Left ventricle myocardium superior (tissue), 1 donor: ENCODE data around the gene WFDC5. TPM values are rescaled to one million over a fixed set of nuclear protein-coding genes. Genes with fewer than 3 reads are reported as not detected.
A peak's percentile ranks its signal among the peaks of the same experiment; 100 is the strongest.

Experiments
- ATAC-seq: fragments of 200-7000 bp; cut with Tn5 transposase; one replicate; pipeline ENCODE4 v1.9.1; 2020; ENCODE audit warnings: mild to moderate bottlenecking, moderate library complexity
- DNase-seq: peaks from one replicate; pipeline ENCODE4 v3.0.0-alpha.2; 2020
- intact Hi-C: fragments of 100-400 bp; cut with micrococcal nuclease; formaldehyde crosslinking; loops from one replicate; pipeline ENCODE4 v1.11.0; 2022
- total RNA-seq: library from RNA; stranded (reverse); fragmentation: NEBNext Ultra II Directional; extraction: Animal tissue kit (Norgen Biotek cat#: 25700); gene quantifications from one replicate; pipeline ENCODE4 v1.2.1, GENCODE V29; 2021
- donor health status: DM: no; HTN: yes; CAD: no; lungs with severe emphysema.

Gene WFDC5
- total RNA-seq, 1 donor from 2014 or later: not detected

DNA sequence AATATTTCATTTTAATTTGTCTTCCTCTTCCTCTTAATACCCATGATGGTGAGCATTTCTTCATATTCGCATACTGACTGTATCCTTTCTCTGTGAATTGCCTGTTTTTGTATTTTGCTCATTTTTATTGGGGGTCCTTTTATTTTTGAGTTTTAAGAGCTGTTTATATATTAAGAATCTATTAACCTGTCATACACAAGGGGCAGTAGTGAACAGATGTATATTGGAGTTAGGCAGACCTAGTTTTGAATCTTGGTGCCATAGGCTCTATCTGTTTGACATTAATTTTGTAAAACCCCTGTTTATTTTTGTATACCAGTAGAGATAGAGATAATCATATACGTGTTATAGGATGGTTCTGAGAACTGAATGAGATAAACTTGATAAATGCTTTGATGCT lies 3.1 kb upstream of the WFDC5 start:
- intact Hi-C loops: no loop called here
- no peak for DNase-seq
- ATAC-seq: no peak

- no peak for ATAC-seq
- intact Hi-C loops: no loop called here
- no peak for DNase-seq
Observed at GRCh38 chr20:45117581-45117980, 2.6 kb upstream of the WFDC5 start.

DNA sequence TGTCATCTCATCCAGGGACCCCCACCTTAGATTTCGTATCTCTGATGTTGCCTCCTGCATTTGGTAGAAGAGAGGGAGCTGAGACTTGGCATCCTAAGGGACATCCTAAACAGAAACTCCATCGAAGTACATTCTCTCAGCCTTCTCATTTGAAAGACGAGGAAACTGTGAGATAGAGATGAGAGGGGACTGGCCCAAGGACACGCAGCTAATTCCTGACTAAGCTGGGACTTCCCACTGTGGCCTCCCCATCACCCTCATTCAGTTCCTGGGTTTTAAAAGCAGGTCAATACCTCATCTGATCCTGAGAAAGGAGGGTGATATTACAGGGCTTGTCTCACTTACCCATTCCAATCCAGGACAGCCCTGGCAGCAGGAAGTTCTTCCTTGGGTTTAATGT lies 855 bp upstream of the WFDC5 start:
- ATAC-seq (no peak), DNase-seq (no peak)
- intact Hi-C loops: no loop called here

- DNase-seq (no peak), ATAC-seq (no peak)
- intact Hi-C loops: no loop called here
Observed at GRCh38 chr20:45115386-45115774, 406 bp upstream of the WFDC5 start.

- intact Hi-C loops: no loop called here
- no peak for DNase-seq
- no peak for ATAC-seq
Observed at GRCh38 chr20:45113865-45114264, 1.1 kb downstream of the WFDC5 start.

DNA sequence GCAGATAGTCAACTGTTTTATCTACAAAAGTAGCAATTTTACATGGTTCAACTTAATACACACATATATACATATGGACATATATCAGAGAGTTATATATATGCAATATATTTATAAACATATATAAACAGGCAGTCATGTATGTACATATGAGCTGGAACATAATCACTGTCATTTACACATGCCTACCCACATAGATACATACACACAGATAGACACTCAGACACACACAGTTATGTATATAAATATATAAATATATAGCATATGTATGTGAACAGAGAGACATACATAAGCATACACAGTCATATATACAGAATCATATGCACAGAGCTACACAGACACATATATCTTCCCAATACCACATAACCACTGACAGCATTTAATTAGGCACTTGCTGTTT lies 2.2 kb downstream of the WFDC5 start:
- no peak for ATAC-seq
- no peak for DNase-seq
- intact Hi-C loops: no loop called here

DNA sequence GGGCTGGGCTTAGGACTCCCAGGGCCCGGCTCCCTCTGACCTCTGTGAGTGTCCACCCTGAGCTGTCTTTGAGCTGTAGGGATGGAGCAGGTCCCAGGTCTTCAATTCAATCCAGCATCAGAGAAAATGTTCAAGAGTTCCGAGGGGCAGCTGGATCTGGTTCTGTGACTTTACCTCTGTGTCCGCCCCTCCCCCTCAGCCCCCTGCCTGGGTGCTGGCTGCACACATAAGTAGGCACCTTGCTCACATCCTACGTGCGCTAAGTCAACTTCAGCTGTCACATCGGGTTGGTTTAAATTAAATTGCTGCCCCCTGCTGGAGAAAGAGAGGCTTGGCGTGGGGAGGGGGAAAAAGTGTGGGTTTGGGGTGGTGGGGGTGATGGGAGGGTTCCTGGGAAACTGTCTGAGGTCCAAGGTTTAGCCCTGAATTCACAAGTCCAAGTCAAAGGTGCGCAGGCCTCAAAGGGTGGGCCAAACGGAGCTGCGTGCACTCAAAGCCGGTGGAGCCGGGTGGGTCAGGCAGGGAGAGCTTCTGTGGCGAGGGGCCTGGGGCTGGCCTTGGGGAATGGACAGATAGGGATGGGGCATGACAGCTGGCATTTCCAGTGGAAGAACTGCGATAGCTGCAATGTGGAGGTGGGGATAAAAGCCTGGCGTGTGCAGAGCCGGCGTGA lies 3.0 kb downstream of the WFDC5 start:
- no peak for ATAC-seq
- DNase-seq: no peak
- intact Hi-C loops: no loop called here

- intact Hi-C loops: no loop called here
- DNase-seq (no peak), ATAC-seq (no peak)
Observed at GRCh38 chr20:45111285-45111684, 3.7 kb downstream of the WFDC5 start.

- ATAC-seq: no peak
- intact Hi-C loops: no loop called here
- DNase-seq: no peak
Observed at GRCh38 chr20:45110301-45110700, 4.7 kb downstream of the WFDC5 start.

GRCh38 chr20:45109634-45110033 lies 5.3 kb downstream of the WFDC5 start:
- intact Hi-C loops: no loop called here
- DNase-seq (no peak), ATAC-seq (no peak)

- intact Hi-C loops: no loop called here
- ATAC-seq (no peak), DNase-seq (no peak)
Observed at GRCh38 chr20:45105317-45105716, 9.7 kb downstream of the WFDC5 start.

GRCh38 chr20:45104786-45105185 lies 10.2 kb downstream of the WFDC5 start:
- intact Hi-C loops: no loop called here
- ATAC-seq (no peak), DNase-seq (no peak)

DNA sequence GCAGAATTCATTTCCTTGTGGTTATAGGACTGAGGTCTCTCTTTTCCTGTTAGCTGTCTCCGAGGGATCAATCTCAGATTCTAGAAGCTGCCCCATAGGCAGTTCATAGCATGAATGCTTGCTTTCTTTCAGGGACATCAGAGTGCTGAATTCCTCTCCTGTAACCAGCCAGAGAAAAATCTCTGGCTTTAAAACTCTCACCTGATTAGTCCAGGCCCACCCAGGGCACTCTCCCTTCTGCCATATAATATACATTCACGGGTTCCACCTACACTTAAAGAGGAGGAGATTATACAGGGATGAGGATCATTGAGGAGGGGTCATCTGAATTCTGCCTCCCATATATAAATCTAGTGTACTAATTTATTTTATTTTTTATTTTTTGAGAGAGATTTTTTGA lies 11.9 kb downstream of the WFDC5 start:
- ATAC-seq: no peak
- no peak for DNase-seq
- intact Hi-C loops: no loop called here

- ATAC-seq: no peak
- intact Hi-C loops: no loop called here
Observed at GRCh38 chr20:45101333-45101850, 13.6 kb downstream of the WFDC5 start.

GRCh38 chr20:45100563-45101245 lies 14.3 kb downstream of the WFDC5 start, which contains the start of gene KCNS1:
KCNS1 (minus strand) TSS chr20:45101127; CDS start chr20:45099236, 1,891 bp downstream.
- ATAC-seq (no peak), DNase-seq (no peak)
- intact Hi-C loops: no loop called here

More at GRCh38 chr20:45101333-45101850, 13.6 kb downstream of the WFDC5 start:
- no peak for DNase-seq

- DNase-seq (peak; percentile 41), ATAC-seq (peak; percentile 37)
- intact Hi-C loops: loop anchor here (5.0 kb wide), 1 partner anchor 56 kb away; no protein-coding TSS in a partner anchor
Observed at GRCh38 chr20:45098103-45098773, 16.7 kb downstream of the WFDC5 start.

GRCh38 chr20:45097485-45098102 lies 17.4 kb downstream of the WFDC5 start:
- ATAC-seq (no peak), DNase-seq (no peak)
- intact Hi-C loops: loop anchor here (5.0 kb wide), 1 partner anchor 55 kb away; no protein-coding TSS in a partner anchor

- intact Hi-C loops: loop anchor here (5.0 kb wide), 1 partner anchor 54 kb away; no protein-coding TSS in a partner anchor
- DNase-seq: no peak
- ATAC-seq: no peak
Observed at GRCh38 chr20:45096781-45097180, 18.2 kb downstream of the WFDC5 start.

- DNase-seq (no peak), ATAC-seq (peak; percentile 72)
- intact Hi-C loops: loop anchor here (2.0 to 5.0 kb wide), 2 partner anchors 54 to 87 kb away; no protein-coding TSS in a partner anchor
Observed at GRCh38 chr20:45095805-45096238, 19.2 kb downstream of the WFDC5 start.
